NB4 (cell line): ENCODE results near the gene FAM217A.

Experiments
- DNase-seq: peaks from one replicate; pipeline ENCODE4 v3.0.0; 2010; ENCODE audit warnings: low read depth
- H3K4me3 ChIP-seq: one replicate; pipeline ENCODE4 v1.5.1; 2011; ENCODE audit warnings: mild to moderate bottlenecking, low read depth, low read length, moderate library complexity
- MYC ChIP-seq: IDR thresholded peaks from 2 replicates; pipeline ENCODE4 v1.6.1; 2011; ENCODE audit warnings: low read depth, low read length
- POLR2A ChIP-seq: IDR thresholded peaks from 2 replicates; pipeline ENCODE4 v1.6.1; 2011; ENCODE audit warnings: mild to moderate bottlenecking; ENCODE audit not compliant: insufficient read length; ENCODE audit errors: extremely low read depth
- TF ChIP-seq, protein P1 (sequence below): IDR thresholded peaks from one replicate; pipeline ENCODE4 v1.5.1; 2012; ENCODE audit warnings: low read depth, low read length
- TF ChIP-seq, protein P2 (sequence below): IDR thresholded peaks from 2 replicates; pipeline ENCODE4 v1.6.1; 2011; ENCODE audit warnings: low read depth, low read length

The FAM217A gene

DNA sequence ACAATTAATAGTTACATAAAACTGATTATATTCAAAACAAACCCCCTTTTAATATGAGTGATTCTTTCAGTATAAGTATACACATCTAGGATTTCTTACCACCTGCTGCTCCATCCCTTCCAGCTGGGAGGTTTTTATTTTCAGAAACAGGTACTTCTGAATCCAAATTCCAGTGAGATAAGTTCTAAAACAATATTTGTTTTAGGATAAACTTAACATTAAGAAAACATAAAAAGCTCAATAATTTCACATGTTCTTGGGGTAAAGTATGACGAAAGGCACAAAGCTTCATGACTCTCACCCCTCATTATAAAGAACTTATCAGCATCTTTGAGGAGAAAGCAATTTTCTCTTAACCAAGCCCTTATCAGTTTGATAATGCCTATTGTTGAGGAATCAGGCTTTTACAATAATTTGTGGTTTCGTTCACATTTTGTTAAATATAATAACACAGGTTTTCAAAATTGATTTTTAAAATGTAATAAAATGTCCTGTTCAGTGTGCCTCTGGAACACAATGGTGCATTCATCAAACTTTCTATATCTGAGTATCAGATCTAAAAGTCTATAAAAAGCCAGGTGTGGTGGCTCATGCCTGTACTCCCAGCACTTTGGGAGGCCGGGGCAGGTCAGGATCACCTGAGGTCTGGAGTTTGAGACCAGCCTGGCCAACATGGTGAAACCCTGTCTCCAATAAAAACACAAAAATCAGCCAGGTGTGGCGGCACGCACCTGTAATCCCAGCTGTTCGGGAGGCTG lies 4.3 kb downstream of the FAM217A start:
- DNase-seq, result no peak
- TF ChIP-seq POLR2A, result no peak
- TF ChIP-seq, protein P1, sequence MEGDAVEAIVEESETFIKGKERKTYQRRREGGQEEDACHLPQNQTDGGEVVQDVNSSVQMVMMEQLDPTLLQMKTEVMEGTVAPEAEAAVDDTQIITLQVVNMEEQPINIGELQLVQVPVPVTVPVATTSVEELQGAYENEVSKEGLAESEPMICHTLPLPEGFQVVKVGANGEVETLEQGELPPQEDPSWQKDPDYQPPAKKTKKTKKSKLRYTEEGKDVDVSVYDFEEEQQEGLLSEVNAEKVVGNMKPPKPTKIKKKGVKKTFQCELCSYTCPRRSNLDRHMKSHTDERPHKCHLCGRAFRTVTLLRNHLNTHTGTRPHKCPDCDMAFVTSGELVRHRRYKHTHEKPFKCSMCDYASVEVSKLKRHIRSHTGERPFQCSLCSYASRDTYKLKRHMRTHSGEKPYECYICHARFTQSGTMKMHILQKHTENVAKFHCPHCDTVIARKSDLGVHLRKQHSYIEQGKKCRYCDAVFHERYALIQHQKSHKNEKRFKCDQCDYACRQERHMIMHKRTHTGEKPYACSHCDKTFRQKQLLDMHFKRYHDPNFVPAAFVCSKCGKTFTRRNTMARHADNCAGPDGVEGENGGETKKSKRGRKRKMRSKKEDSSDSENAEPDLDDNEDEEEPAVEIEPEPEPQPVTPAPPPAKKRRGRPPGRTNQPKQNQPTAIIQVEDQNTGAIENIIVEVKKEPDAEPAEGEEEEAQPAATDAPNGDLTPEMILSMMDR, result no peak
- TF ChIP-seq MYC, result no peak
- TF ChIP-seq, protein P2, sequence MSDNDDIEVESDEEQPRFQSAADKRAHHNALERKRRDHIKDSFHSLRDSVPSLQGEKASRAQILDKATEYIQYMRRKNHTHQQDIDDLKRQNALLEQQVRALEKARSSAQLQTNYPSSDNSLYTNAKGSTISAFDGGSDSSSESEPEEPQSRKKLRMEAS, result no peak
- no peak overlapping the region for H3K4me3 ChIP-seq

DNA sequence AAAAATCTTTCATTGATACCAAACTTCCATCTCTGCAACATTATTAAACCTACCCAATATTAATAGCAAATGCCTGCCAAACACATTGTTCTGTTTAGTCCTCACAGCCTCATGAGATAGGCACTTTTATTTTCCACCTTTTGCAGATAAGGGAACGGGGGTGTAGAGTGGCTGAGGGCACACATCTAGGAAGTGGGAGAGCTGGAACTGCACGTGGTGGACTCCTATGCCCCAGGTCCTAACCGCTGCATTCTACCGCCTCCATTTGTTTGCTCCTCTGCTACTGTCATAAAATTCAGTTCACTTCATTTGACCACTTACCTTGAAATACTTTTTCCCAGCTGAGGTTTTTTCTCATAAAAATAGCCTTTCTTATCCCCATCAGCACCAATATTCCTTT lies 7.6 kb downstream of the FAM217A start:
- TF ChIP-seq, protein P1, result no peak
- TF ChIP-seq, protein P2, result no peak
- TF ChIP-seq POLR2A, result no peak
- TF ChIP-seq MYC, result no peak
- no peak overlapping the region for H3K4me3 ChIP-seq
- DNase-seq, result no peak

DNA sequence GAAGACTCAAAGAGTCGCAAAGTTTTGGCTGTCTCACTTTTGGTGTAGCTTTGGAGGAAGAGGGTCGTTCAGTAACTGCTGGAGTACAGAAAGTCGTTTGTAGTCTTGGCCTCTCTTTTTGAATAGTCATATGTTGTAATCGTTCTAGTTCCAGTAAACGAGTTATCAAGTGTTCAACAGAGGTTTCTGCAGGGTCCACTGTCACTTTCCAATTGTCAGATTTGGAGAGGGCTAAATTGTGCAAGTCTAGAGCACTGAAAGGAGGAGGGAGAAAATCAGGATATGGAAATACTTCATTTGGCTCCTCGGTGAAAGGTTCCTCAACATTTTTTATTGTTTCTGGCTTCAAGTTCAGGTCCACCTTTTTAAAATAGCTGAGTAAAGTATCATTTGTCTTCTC lies 9.7 kb downstream of the FAM217A start:
- TF ChIP-seq, protein P1, result no peak
- DNase-seq, result no peak
- no peak overlapping the region for H3K4me3 ChIP-seq

DNA sequence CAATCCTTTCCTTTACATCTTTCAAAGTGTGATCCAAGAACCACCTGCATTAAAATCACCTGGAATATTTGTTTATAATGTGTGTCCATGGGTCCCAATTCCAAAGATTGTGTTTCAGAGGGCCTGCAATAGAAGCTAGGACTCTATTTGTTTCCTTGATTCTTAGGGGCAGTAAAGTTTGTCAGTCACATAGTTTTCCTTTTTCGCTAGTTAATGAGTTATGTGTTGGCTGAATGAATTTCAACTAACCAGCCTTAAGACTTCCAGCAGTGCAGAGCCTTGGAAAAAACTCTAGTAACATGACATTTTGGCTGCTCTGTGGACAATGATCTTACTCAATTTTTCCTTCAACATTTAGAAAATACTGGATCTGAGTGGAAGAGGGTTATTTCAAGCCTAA lies 11.3 kb downstream of the FAM217A start:
- H3K4me3 ChIP-seq, result no peak overlapping the region
- no peak for DNase-seq
- no peak for TF ChIP-seq MYC
- TF ChIP-seq, protein P2, result no peak
- TF ChIP-seq, protein P1, result no peak

DNA sequence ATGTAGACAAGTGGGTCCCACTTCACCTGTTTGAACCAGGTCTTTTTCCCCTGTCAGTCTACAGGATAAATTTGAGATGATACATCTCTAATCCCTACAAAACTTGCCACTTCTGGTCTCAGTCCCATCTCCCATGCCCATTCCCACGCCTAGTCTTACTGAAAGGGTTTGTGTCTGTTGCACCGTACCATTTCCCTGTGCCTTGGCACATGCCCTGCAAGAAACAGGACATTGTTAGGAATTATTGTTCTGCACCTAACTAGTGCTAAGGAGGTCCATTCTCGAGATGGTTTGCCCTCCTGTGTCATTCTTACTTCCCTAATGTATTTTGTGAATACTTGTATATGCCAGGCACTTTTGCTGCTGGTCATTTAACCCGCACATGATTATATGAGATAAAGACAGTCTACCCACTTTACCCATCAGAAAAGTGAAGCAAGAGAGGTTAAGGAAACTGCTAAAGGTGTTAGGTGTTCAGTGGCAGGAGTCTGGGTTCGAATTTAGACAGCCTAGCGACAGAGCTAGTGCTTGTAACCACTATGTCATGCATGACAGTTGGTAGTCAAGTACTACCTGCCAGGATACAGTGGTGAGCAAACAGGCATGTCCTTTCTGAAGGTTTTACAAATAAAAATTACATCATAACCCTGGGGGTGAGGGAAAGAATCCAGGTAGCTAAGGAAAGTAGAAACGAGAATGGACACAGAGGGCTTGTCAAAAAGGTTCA lies 12.7 kb downstream of the FAM217A start:
- peak; percentile 14 for DNase-seq
- TF ChIP-seq, protein P1, result no peak
- H3K4me3 ChIP-seq, result no peak overlapping the region
